Measurements from ENCODE around the gene RNLS. TPM values are rescaled to one million over a fixed set of nuclear protein-coding genes. Genes with fewer than 3 reads are reported as not detected.

Gene RNLS
- total RNA-seq, 1 donor from 2014 or later: 7.1 TPM

DNA sequence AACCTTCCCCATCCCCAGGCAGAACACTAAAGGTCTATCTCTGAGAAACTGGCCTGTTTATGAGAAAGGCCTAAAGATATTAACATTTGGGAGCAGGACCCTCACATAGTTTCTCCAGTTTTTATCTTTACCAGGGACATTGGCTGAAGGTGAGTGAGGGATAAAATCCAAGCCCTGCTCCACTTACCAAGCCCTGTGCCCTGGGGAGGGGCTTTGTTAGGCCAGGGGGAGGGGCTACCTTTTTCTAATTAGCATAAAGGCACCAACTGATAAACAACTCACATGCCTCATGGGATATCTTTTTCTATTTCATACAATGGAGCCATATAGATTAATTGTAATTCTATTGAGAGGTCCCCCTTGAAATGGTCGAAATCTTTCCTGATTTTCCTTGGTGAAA lies 55.9 kb downstream of the RNLS start:
- TF ChIP-seq CTCF (conservative IDR thresholded peaks at IDR 0.05; ENCODE audit: low read depth, low read length): no peak
- DNase-seq (ENCODE audit: low read depth): no peak
- no peak overlapping the region for H3K4me3 ChIP-seq (ENCODE audit: low read depth, low read length)

DNA sequence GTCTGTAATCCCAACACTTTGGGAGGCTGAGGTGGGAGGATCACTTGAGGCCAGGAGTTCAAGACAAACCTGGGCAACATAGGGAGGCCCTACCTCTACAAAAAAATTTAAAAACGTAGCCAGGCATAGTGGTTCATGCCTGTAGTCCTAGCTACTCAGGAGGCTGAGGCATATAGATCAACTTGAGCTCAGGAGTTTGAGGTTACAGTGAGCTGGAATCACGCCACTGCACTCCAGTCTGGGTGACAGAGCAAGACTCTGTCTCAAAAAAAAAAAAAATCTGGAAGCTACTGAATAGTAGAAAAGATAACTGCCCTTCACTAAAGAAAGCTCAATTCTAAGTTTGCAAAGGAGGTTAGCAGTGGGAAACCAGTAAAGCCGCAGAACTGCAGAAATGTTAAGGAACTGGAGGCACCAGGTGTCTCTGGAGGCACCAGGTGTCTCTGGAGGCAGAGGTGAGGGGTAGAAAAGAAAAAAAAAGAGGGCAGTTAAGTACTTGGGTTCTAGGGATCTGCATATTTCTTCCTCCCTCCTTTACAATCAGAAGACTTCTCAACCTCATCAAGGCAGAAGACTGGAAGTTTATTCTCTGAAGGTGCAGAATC lies 56.5 kb downstream of the RNLS start:
- DNase-seq (ENCODE audit: low read depth): no peak
- no peak overlapping the region for H3K4me3 ChIP-seq (ENCODE audit: low read depth, low read length)
- no peak for TF ChIP-seq CTCF (conservative IDR thresholded peaks at IDR 0.05; ENCODE audit: low read depth, low read length)

- no peak for TF ChIP-seq CTCF (conservative IDR thresholded peaks at IDR 0.05; ENCODE audit: low read depth, low read length)
- peak; percentile 58 for DNase-seq (ENCODE audit: low read depth)
- no peak overlapping the region for H3K4me3 ChIP-seq (ENCODE audit: low read depth, low read length)
These were observed 57.6 kb downstream of the RNLS start for GRCh38 chr10:88525371-88526069.

GRCh38 chr10:88523739-88524400 lies 59.2 kb downstream of the RNLS start:
- peak; percentile 13 for TF ChIP-seq CTCF (conservative IDR thresholded peaks at IDR 0.05; ENCODE audit: low read depth, low read length)
- DNase-seq (ENCODE audit: low read depth): no peak
- H3K4me3 ChIP-seq (ENCODE audit: low read depth, low read length): no peak overlapping the region

- TF ChIP-seq CTCF (conservative IDR thresholded peaks at IDR 0.05; ENCODE audit: low read depth, low read length): no peak
- H3K4me3 ChIP-seq (ENCODE audit: low read depth, low read length): no peak overlapping the region
- no peak for DNase-seq (ENCODE audit: low read depth)
These were observed 60.4 kb downstream of the RNLS start for GRCh38 chr10:88522715-88523114.

GRCh38 chr10:88521791-88522190 lies 61.3 kb downstream of the RNLS start:
- H3K4me3 ChIP-seq (ENCODE audit: low read depth, low read length): no peak overlapping the region
- TF ChIP-seq CTCF (conservative IDR thresholded peaks at IDR 0.05; ENCODE audit: low read depth, low read length): no peak
- no peak for DNase-seq (ENCODE audit: low read depth)

Data from epithelial cell of proximal tubule (primary cell).